ENCODE measurements around the gene NMRK2. TPM values are rescaled to one million over a fixed set of nuclear protein-coding genes. Genes with fewer than 3 reads are reported as not detected.

The NMRK2 gene
- polyA plus RNA-seq, 2 of the 4 experiments (the other 2 are of a cell fraction): not detected

DNA sequence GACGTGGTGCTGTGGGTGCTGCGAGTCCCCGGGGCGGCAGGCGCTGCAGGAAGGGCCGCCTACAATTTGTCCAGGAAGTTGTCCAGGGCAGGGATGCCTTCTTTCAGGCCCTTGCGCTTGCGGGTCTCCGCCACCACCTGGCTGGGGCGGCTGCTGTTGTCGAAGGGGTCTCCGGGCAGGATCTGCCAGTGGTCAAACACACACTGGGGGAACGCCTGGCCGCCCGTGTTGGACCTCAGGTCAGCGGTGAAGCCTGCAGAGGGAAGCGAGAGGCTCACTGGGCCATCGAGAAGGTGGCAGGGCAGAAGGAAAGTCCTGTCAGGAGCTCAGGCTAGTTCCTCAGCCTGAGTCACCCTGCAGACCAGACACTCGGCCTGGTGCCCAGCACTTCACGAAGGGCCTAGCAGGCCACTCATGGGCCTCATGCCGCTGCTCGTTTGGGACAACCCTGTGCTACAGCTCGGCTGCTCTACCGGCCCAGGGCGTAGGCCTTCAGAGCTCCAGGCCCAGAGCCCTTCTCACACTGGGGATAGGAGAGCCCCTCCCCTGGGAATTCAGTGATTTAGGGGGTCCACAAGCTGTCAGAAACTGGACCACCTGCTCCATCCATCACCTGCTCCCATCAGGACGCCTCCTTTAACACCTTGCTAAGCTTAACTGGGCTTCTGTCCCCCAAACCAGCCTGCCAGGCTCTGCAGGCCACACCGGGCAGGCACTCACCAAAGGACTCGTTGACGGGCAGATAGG, 43.8 kb downstream of the NMRK2 start:
- DNase-seq (ENCODE audit: low read depth in 1 of 2, low spot score in 1 of 2) (no peak), ATAC-seq (0 out of 6 replicates have a peak, but pooled peaks of 1 of the 2 experiments have one; percentile 13), FAIRE-seq (no peak)
- peaks cover 4% of the 10 kb centered on the region; the same call in 1 of the 3 replicates for H3K4me1 ChIP-seq
- no peak overlapping the region for H3K27ac ChIP-seq
- POLR2A ChIA-PET: interaction anchor here (0.5 to 2.5 kb wide), 2 partner anchors 9 to 38 kb away, joined by 3 to 13 read pairs; partner anchors contain the start of gene EEF2
- H3K9me3 ChIP-seq: no peaks in the 10 kb centered on the region
- CTCF ChIA-PET: interaction anchor here (1.1 kb wide), 1 partner anchor 9 kb away, joined by 3 read pairs; the partner anchor contains the start of gene EEF2
- H3K4me3 ChIP-seq: no peak overlapping the region
- TF ChIP-seq EHF (CRISPR knock-in tag; IDR thresholded peaks at IDR 0.05) (no peak), NR3C1 (IDR thresholded peaks at IDR 0.05) (no peak), JUNB (IDR thresholded peaks at IDR 0.05) (no peak), PBX3 (IDR thresholded peaks at IDR 0.05) (no peak), EP300 (IDR thresholded peaks at IDR 0.05) (no peak)
- 90% methylated on average over 22 of the region's 29 CpGs for WGBS (ENCODE audit: missing lambda C conversion rate)
- no peak overlapping the region for H3K4me2 ChIP-seq

DNA sequence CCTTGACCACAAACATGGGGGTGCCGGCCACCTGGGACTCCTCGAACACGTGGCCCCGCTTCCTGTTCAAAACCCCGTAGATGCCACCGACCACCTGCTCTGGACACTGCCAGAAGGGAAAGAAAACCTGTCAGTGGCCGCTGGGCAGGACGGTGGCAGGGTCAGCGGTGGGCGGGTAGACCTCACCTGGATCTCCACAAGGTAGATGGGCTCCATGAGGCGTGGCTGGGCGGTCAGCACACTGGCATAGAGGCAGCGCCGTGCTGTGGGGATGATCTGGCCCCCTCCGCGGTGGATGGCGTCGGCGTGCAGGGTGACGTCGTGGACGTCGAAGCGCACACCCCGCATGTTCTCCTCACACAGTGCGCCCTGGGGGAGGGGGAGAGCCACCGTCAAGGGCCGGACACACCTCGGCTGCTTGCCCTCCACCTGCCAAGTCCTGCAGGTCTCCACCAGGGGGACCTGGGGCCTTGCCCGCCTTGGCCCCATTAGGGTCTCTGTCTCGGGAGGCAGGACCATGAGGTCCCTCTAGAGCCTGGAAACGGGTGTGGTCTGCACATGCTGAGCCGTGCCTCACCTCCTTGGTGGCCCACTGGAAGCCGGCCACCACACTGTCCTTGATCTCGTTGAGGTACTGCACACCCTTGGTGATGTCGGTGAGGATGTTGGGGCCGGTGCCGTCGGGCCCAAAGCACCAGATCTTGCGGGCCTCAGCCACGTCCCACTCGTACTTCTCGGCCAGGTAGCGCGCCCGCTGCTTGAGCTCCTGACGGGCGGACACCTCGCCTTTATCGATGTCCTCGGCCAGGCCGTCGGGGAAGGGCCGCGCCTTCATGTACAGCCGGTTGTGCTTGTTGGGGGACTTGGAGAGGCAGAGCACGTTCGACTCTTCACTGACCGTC, 44.6 kb downstream of the NMRK2 start:
- no peak for DNase-seq (ENCODE audit: low read depth in 1 of 2, low spot score in 1 of 2)
- TF ChIP-seq CHD4 (IDR thresholded peaks at IDR 0.05; ENCODE audit: borderline replicate concordance) (no peak), GATA3 (IDR thresholded peaks at IDR 0.05; ENCODE audit: borderline replicate concordance) (no peak), MAFK (IDR thresholded peaks at IDR 0.05; ENCODE audit: partially characterized antibody) (no peak), SREBF2 (IDR thresholded peaks at IDR 0.05) (no peak), FOSL2 (IDR thresholded peaks at IDR 0.05) (no peak), FOSL2 (CRISPR knock-in tag; IDR thresholded peaks at IDR 0.05) (no peak), RCOR1 (IDR thresholded peaks at IDR 0.05; ENCODE audit: low read depth, low read length) (no peak), NFE2L2 (conservative IDR thresholded peaks at IDR 0.05; ENCODE audit: low read length) (no peak), SMC3 (IDR thresholded peaks at IDR 0.05) (no peak), EHMT2 (IDR thresholded peaks at IDR 0.05; ENCODE audit: low read depth) (no peak), FOSB (CRISPR knock-in tag; IDR thresholded peaks at IDR 0.05) (no peak), HOXB5 (CRISPR knock-in tag; IDR thresholded peaks at IDR 0.05) (no peak), PBX3 (IDR thresholded peaks at IDR 0.05) (no peak), HDAC2 (IDR thresholded peaks at IDR 0.05) (no peak), POLR2AphosphoS2 (conservative IDR thresholded peaks at IDR 0.05; ENCODE audit: low read length) (no peak)
- TF ChIP-seq, protein P1, sequence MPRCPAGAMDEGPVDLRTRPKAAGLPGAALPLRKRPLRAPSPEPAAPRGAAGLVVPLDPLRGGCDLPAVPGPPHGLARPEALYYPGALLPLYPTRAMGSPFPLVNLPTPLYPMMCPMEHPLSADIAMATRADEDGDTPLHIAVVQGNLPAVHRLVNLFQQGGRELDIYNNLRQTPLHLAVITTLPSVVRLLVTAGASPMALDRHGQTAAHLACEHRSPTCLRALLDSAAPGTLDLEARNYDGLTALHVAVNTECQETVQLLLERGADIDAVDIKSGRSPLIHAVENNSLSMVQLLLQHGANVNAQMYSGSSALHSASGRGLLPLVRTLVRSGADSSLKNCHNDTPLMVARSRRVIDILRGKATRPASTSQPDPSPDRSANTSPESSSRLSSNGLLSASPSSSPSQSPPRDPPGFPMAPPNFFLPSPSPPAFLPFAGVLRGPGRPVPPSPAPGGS (IDR thresholded peaks at IDR 0.05): no peak
- no peak for FAIRE-seq
- Histone ChIP-seq H3K4me2 (no peak overlapping the region), H3K4me1 (peaks cover 12% of the 10 kb centered on the region; the same call in 2 of the 3 replicates), H3K4me3 (no peak overlapping the region), H3K27ac (no peak overlapping the region), H3K9me3 (no peaks in the 10 kb centered on the region)
- ChIA-PET CTCF (interaction anchor here (1.1 to 1.9 kb wide), 2 partner anchors 8 to 10 kb away, joined by 3 to 5 read pairs; partner anchors contain the start of gene EEF2), POLR2A (interaction anchor here (0.5 to 2.5 kb wide), 2 partner anchors 8 to 39 kb away, joined by 3 to 13 read pairs; partner anchors contain the start of gene EEF2)
- WGBS (ENCODE audit: missing lambda C conversion rate): 95% methylated on average over 40 of the region's 59 CpGs
- ATAC-seq: peak in 1 of 2 experiments; percentile 5; a peak in 2 of 6 replicates
